ENCODE measurements around the gene PPM1H. TPM values are rescaled to one million over a fixed set of nuclear protein-coding genes. Genes with fewer than 3 reads are reported as not detected.

PPM1H gene
- total RNA-seq, 1 experiment from 2014 or later = 0.04 TPM

DNA sequence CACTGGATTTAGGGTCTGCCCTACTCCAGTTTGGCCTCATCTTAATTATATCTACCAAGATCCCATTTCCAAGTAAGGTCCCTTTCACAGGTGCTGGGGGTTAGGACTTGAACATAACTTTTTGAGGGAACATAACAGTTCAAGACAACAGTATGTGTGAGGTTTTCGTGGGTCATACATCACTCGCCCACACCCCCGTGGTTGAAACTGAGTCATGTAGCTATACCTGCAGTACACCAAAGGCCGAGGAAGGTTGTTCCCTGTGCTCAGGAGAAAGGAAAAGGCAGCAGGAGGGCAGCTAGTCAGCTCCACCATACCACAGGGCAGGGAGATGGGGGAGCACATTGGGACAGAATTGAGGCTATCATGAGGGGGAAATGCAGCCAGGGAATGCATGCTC lies 167.0 kb downstream of the PPM1H start:
- H3K4me1 ChIP-seq (ENCODE audit: insufficient read depth, low read length, poor library complexity, severe bottlenecking) = no peaks in the 10 kb centered on the region
- ChIA-PET CTCF (no interaction called here), POLR2A (ENCODE audit: low non-redundant PET) (no interaction called here)
- TF ChIP-seq CTCF (conservative IDR thresholded peaks at IDR 0.05; ENCODE audit: low read depth, low read length) (no peak), EZH2 (IDR thresholded peaks at IDR 0.05; ENCODE audit: borderline replicate concordance, low read depth, low read length, poor library complexity, severe bottlenecking) (no peak)
- no peaks in the 10 kb centered on the region for H3K36me3 ChIP-seq (ENCODE audit: insufficient read depth, low read length, poor library complexity, severe bottlenecking)
- no peak overlapping the region for H3K27ac ChIP-seq (ENCODE audit: low read depth, low read length, poor library complexity, severe bottlenecking)
- no peak for DNase-seq (ENCODE audit: low spot score)
- no TSS peak for BruUV-seq (replicated peaks)
- H3K9me3 ChIP-seq (ENCODE audit: low read depth, low read length, poor library complexity, severe bottlenecking) = no peaks in the 10 kb centered on the region
- no peaks in the 10 kb centered on the region for H3K27me3 ChIP-seq (replicated peaks; ENCODE audit: insufficient read depth, low read depth, low read length, poor library complexity)
- no peak overlapping the region for H3K4me3 ChIP-seq (ENCODE audit: low read depth, low read length, poor library complexity, severe bottlenecking)
- intact Hi-C loops (cut with micrococcal nuclease; ENCODE audit: unreplicated experiment) = no loop called here

GRCh38 chr12:62767496-62767895 lies 167.5 kb downstream of the PPM1H start:
- H3K4me1 ChIP-seq (ENCODE audit: insufficient read depth, low read length, poor library complexity, severe bottlenecking) = no peaks in the 10 kb centered on the region
- H3K27ac ChIP-seq (ENCODE audit: low read depth, low read length, poor library complexity, severe bottlenecking) = no peak overlapping the region
- no TSS peak for BruUV-seq (replicated peaks)
- intact Hi-C loops (cut with micrococcal nuclease; ENCODE audit: unreplicated experiment) = no loop called here
- peak; percentile 14 for DNase-seq (ENCODE audit: low spot score)
- TF ChIP-seq EZH2 (IDR thresholded peaks at IDR 0.05; ENCODE audit: borderline replicate concordance, low read depth, low read length, poor library complexity, severe bottlenecking) (no peak), CTCF (conservative IDR thresholded peaks at IDR 0.05; ENCODE audit: low read depth, low read length) (no peak)
- H3K9me3 ChIP-seq (ENCODE audit: low read depth, low read length, poor library complexity, severe bottlenecking) = no peaks in the 10 kb centered on the region
- H3K27me3 ChIP-seq (replicated peaks; ENCODE audit: insufficient read depth, low read depth, low read length, poor library complexity) = no peaks in the 10 kb centered on the region
- H3K36me3 ChIP-seq (ENCODE audit: insufficient read depth, low read length, poor library complexity, severe bottlenecking) = no peaks in the 10 kb centered on the region
- POLR2A ChIA-PET (ENCODE audit: low non-redundant PET) = no interaction called here
- CTCF ChIA-PET = no interaction called here
- no peak overlapping the region for H3K4me3 ChIP-seq (ENCODE audit: low read depth, low read length, poor library complexity, severe bottlenecking)

GRCh38 chr12:62766496-62766895 lies 168.5 kb downstream of the PPM1H start:
- DNase-seq (ENCODE audit: low spot score) = no peak
- no peaks in the 10 kb centered on the region for H3K36me3 ChIP-seq (ENCODE audit: insufficient read depth, low read length, poor library complexity, severe bottlenecking)
- intact Hi-C loops (cut with micrococcal nuclease; ENCODE audit: unreplicated experiment) = no loop called here
- ChIA-PET CTCF (no interaction called here), POLR2A (ENCODE audit: low non-redundant PET) (interaction anchor here (0.7 kb wide), 1 partner anchor 111 kb away, joined by 3 read pairs; no protein-coding TSS in a partner anchor)
- no peak for TF ChIP-seq EZH2 (IDR thresholded peaks at IDR 0.05; ENCODE audit: borderline replicate concordance, low read depth, low read length, poor library complexity, severe bottlenecking)
- no peak for TF ChIP-seq CTCF (conservative IDR thresholded peaks at IDR 0.05; ENCODE audit: low read depth, low read length)
- H3K4me3 ChIP-seq (ENCODE audit: low read depth, low read length, poor library complexity, severe bottlenecking) = no peak overlapping the region
- H3K27me3 ChIP-seq (replicated peaks; ENCODE audit: insufficient read depth, low read depth, low read length, poor library complexity) = no peaks in the 10 kb centered on the region
- H3K9me3 ChIP-seq (ENCODE audit: low read depth, low read length, poor library complexity, severe bottlenecking) = no peaks in the 10 kb centered on the region
- BruUV-seq (replicated peaks) = no TSS peak
- H3K27ac ChIP-seq (ENCODE audit: low read depth, low read length, poor library complexity, severe bottlenecking) = no peak overlapping the region
- H3K4me1 ChIP-seq (ENCODE audit: insufficient read depth, low read length, poor library complexity, severe bottlenecking) = no peaks in the 10 kb centered on the region

All from A673 (cell line).